HEK293 (cell line): ENCODE results near the gene CEBPG.

Experiments
- GLIS1 ChIP-seq: fragments of 450-650 bp; formaldehyde crosslinking; IDR thresholded peaks from 2 replicates; pipeline ENCODE4 v1.5.1; 2016; ENCODE audit warnings: missing biosample characterization, missing genetic modification characterization
- KLF7 ChIP-seq: fragments of 450-650 bp; formaldehyde crosslinking; IDR thresholded peaks from 2 replicates; pipeline ENCODE4 v1.5.1; 2016; ENCODE audit warnings: missing biosample characterization, missing genetic modification characterization, borderline replicate concordance
- MEIS1 ChIP-seq: sonication (generic); formaldehyde crosslinking; IDR thresholded peaks from 2 replicates; pipeline ENCODE4 v1.8.1; 2022; ENCODE audit warnings: missing genetic modification reagents, mild to moderate bottlenecking, borderline replicate concordance
- SALL2 ChIP-seq: fragments of 450-650 bp; formaldehyde crosslinking; IDR thresholded peaks from 2 replicates; pipeline ENCODE4 v1.5.0; 2017; ENCODE audit warnings: missing biosample characterization, mild to moderate bottlenecking, missing genetic modification characterization, borderline replicate concordance
- SP3 ChIP-seq: fragments of 450-650 bp; formaldehyde crosslinking; IDR thresholded peaks from 2 replicates; pipeline ENCODE4 v1.5.1; 2016; ENCODE audit warnings: missing biosample characterization, missing genetic modification characterization
- ZBTB21 ChIP-seq: fragments of 450-650 bp; formaldehyde crosslinking; IDR thresholded peaks from 2 replicates; pipeline ENCODE4 v1.5.1; 2017; ENCODE audit warnings: missing biosample characterization, missing genetic modification characterization
- ZBTB48 ChIP-seq: fragments of 450-650 bp; formaldehyde crosslinking; IDR thresholded peaks from 2 replicates; pipeline ENCODE4 v1.5.1; 2016; ENCODE audit warnings: missing biosample characterization, missing genetic modification characterization
- ZBTB7A ChIP-seq: fragments of 450-650 bp; formaldehyde crosslinking; IDR thresholded peaks from 2 replicates; pipeline ENCODE4 v1.5.1; 2016; ENCODE audit warnings: low read depth, missing biosample characterization, missing genetic modification characterization
- ZEB2 ChIP-seq: fragments of 450-650 bp; formaldehyde crosslinking; IDR thresholded peaks from 2 replicates; pipeline ENCODE4 v1.5.1; 2016; ENCODE audit warnings: missing biosample characterization, missing genetic modification characterization
- ZFP69B ChIP-seq: fragments of 450-650 bp; formaldehyde crosslinking; IDR thresholded peaks from 2 replicates; pipeline ENCODE4 v1.5.1; 2016; ENCODE audit warnings: missing biosample characterization, missing genetic modification characterization
- ZIC2 ChIP-seq: fragments of 450-650 bp; formaldehyde crosslinking; IDR thresholded peaks from 2 replicates; pipeline ENCODE4 v1.5.1; 2016; ENCODE audit warnings: missing biosample characterization, missing genetic modification characterization
- ZNF10 ChIP-seq: fragments of 450-650 bp; formaldehyde crosslinking; IDR thresholded peaks from 2 replicates; pipeline ENCODE4 v1.5.1; 2017; ENCODE audit warnings: missing biosample characterization, missing genetic modification characterization
- ZNF175 ChIP-seq: fragments of 450-650 bp; formaldehyde crosslinking; IDR thresholded peaks from 2 replicates; pipeline ENCODE4 v1.5.1; 2016; ENCODE audit warnings: missing biosample characterization, missing genetic modification characterization
- ZNF354C ChIP-seq: fragments of 450-650 bp; formaldehyde crosslinking; IDR thresholded peaks from 2 replicates; pipeline ENCODE4 v1.5.1; 2016; ENCODE audit warnings: missing biosample characterization, missing genetic modification characterization, low read depth, borderline replicate concordance
- ZNF555 ChIP-seq: fragments of 450-650 bp; formaldehyde crosslinking; conservative IDR thresholded peaks from 2 replicates; pipeline ENCODE4 v1.5.1; 2017; ENCODE audit warnings: missing biosample characterization, mild to moderate bottlenecking, missing genetic modification characterization, inconsistent platforms
- ZNF600 ChIP-seq: fragments of 450-650 bp; formaldehyde crosslinking; IDR thresholded peaks from 2 replicates; pipeline ENCODE4 v1.5.1; 2016; ENCODE audit warnings: missing biosample characterization, missing genetic modification characterization
- ZSCAN30 ChIP-seq: fragments of 450-650 bp; IDR thresholded peaks from 2 replicates; pipeline ENCODE4 v1.5.1; 2018; ENCODE audit warnings: missing biosample characterization, mild to moderate bottlenecking, missing genetic modification characterization, moderate library complexity
- TF ChIP-seq, protein P1 (sequence below): fragments of 450-650 bp; IDR thresholded peaks from 2 replicates; pipeline ENCODE4 v1.5.1; 2018; ENCODE audit warnings: missing biosample characterization, mild to moderate bottlenecking, missing genetic modification characterization
- TF ChIP-seq, protein P2 (sequence below): fragments of 450-650 bp; formaldehyde crosslinking; IDR thresholded peaks from 2 replicates; pipeline ENCODE4 v1.5.1; 2017; ENCODE audit warnings: missing biosample characterization, missing genetic modification characterization
- TF ChIP-seq, protein P3 (sequence below): fragments of 450-650 bp; formaldehyde crosslinking; IDR thresholded peaks from 2 replicates; pipeline ENCODE4 v1.5.1; 2017; ENCODE audit warnings: missing biosample characterization, mild to moderate bottlenecking, missing genetic modification characterization, moderate library complexity
- TF ChIP-seq, protein P4 (sequence below): fragments of 450-650 bp; formaldehyde crosslinking; IDR thresholded peaks from 2 replicates; pipeline ENCODE4 v1.5.1; 2017; ENCODE audit warnings: missing biosample characterization, missing genetic modification characterization

The CEBPG gene

DNA sequence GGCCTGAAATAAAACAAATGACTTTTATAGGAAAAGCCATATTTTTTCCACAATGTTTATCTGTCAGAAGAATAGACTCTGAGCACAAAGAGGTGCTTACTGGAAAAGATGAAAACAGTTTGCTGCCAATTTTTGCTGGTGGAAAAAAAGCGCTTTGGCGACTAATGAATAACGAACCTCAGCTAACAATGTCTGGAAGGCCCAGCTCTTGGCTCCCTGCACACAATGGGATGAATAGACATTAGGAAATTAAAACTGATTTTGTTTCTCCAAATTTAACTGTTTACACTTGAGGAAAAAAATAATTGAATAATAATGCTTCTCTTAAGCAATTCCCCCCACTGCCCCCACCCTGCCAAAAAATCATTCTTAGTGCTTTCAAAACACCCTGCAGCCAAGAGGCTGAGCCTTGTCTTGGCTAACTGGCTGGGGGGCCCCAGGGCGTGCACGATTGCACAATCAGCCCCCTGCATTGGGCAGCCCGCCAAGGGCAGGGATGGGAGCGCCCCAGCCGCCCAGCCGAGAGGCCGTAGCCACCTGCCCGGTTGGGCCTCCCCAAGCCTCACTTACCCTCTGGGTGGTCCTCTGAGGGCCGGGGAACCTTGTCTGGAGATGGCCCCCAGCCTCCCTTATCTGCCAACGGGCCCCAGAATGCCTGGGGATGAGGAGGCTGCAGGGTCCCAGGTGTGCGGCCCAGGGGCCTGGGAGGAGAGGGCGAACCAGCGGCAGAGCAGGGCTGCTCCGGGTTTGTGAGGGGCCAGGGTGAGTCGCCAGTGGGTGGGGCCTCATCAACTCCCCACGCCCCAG is 16.8 kb downstream of the CEBPG start (continued):
- TF ChIP-seq ZBTB48 (tag by site-specific recombination) (peak; percentile 89; the same call in 1 of the 2 replicates), ZSCAN30 (tag by site-specific recombination) (0 out of 2 replicates have a peak, but pooled peaks have one; percentile 6), ZNF10 (tag by site-specific recombination) (no peak), KLF7 (tag by site-specific recombination) (no peak), ZNF175 (tag by site-specific recombination) (no peak), ZNF600 (peak; percentile 86), ZFP69B (tag by site-specific recombination) (0 out of 2 replicates have a peak, but pooled peaks have one; percentile 12), ZIC2 (tag by site-specific recombination) (peak; percentile 98), ZBTB21 (tag by site-specific recombination) (0 out of 2 replicates have a peak, but pooled peaks have one; percentile 11), GLIS1 (tag by site-specific recombination) (peak; percentile 97), MEIS1 (CRISPR knock-in tag) (no peak), ZNF354C (tag by site-specific recombination) (no peak), ZBTB7A (tag by site-specific recombination) (peak; percentile 24; the same call in 1 of the 2 replicates), SALL2 (peak; percentile 45; the same call in 1 of the 2 replicates), SP3 (tag by site-specific recombination) (no peak), ZNF555 (tag by site-specific recombination) (no peak), ZEB2 (tag by site-specific recombination) (0 out of 2 replicates have a peak, but pooled peaks have one; percentile 16)
- TF ChIP-seq, protein P1, sequence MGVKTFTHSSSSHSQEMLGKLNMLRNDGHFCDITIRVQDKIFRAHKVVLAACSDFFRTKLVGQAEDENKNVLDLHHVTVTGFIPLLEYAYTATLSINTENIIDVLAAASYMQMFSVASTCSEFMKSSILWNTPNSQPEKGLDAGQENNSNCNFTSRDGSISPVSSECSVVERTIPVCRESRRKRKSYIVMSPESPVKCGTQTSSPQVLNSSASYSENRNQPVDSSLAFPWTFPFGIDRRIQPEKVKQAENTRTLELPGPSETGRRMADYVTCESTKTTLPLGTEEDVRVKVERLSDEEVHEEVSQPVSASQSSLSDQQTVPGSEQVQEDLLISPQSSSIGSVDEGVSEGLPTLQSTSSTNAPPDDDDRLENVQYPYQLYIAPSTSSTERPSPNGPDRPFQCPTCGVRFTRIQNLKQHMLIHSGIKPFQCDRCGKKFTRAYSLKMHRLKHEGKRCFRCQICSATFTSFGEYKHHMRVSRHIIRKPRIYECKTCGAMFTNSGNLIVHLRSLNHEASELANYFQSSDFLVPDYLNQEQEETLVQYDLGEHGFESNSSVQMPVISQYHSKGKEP (tag by site-specific recombination), result 0 out of 2 replicates have a peak, but pooled peaks have one; percentile 5
- TF ChIP-seq, protein P2, sequence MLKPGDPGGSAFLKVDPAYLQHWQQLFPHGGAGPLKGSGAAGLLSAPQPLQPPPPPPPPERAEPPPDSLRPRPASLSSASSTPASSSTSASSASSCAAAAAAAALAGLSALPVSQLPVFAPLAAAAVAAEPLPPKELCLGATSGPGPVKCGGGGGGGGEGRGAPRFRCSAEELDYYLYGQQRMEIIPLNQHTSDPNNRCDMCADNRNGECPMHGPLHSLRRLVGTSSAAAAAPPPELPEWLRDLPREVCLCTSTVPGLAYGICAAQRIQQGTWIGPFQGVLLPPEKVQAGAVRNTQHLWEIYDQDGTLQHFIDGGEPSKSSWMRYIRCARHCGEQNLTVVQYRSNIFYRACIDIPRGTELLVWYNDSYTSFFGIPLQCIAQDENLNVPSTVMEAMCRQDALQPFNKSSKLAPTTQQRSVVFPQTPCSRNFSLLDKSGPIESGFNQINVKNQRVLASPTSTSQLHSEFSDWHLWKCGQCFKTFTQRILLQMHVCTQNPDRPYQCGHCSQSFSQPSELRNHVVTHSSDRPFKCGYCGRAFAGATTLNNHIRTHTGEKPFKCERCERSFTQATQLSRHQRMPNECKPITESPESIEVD (tag by site-specific recombination), result peak; percentile 94
- TF ChIP-seq, protein P3, sequence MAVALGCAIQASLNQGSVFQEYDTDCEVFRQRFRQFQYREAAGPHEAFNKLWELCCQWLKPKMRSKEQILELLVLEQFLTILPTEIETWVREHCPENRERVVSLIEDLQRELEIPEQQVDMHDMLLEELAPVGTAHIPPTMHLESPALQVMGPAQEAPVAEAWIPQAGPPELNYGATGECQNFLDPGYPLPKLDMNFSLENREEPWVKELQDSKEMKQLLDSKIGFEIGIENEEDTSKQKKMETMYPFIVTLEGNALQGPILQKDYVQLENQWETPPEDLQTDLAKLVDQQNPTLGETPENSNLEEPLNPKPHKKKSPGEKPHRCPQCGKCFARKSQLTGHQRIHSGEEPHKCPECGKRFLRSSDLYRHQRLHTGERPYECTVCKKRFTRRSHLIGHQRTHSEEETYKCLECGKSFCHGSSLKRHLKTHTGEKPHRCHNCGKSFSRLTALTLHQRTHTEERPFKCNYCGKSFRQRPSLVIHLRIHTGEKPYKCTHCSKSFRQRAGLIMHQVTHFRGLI (tag by site-specific recombination), result peak; percentile 91
- TF ChIP-seq, protein P4, sequence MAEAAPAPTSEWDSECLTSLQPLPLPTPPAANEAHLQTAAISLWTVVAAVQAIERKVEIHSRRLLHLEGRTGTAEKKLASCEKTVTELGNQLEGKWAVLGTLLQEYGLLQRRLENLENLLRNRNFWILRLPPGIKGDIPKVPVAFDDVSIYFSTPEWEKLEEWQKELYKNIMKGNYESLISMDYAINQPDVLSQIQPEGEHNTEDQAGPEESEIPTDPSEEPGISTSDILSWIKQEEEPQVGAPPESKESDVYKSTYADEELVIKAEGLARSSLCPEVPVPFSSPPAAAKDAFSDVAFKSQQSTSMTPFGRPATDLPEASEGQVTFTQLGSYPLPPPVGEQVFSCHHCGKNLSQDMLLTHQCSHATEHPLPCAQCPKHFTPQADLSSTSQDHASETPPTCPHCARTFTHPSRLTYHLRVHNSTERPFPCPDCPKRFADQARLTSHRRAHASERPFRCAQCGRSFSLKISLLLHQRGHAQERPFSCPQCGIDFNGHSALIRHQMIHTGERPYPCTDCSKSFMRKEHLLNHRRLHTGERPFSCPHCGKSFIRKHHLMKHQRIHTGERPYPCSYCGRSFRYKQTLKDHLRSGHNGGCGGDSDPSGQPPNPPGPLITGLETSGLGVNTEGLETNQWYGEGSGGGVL (tag by site-specific recombination), result peak; percentile 58
- TF ChIP-seq, all 188 proteins: peak for 28
